Choroid plexus epithelial cell (primary cell): ENCODE measurements around the gene FMNL1.

Experiments used
- DNase-seq: peaks from one replicate; pipeline ENCODE4 v3.0.0-alpha.2; 2010; ENCODE audit warnings: low read depth
- H3K4me3 ChIP-seq: 2 replicates; pipeline ENCODE4 v1.5.1; 2011; ENCODE audit warnings: low read depth, mild to moderate bottlenecking, control low read depth, low read length, moderate library complexity
- TF ChIP-seq, protein P1 (sequence below): conservative IDR thresholded peaks from 2 replicates; pipeline ENCODE4 v1.5.1; 2011; ENCODE audit warnings: low read depth, mild to moderate bottlenecking, control low read depth, inconsistent platforms, low read length, moderate library complexity

The FMNL1 gene

GRCh38 chr17:45277216-45277849, 55.6 kb downstream of the FMNL1 start:
- TF ChIP-seq, protein P1, sequence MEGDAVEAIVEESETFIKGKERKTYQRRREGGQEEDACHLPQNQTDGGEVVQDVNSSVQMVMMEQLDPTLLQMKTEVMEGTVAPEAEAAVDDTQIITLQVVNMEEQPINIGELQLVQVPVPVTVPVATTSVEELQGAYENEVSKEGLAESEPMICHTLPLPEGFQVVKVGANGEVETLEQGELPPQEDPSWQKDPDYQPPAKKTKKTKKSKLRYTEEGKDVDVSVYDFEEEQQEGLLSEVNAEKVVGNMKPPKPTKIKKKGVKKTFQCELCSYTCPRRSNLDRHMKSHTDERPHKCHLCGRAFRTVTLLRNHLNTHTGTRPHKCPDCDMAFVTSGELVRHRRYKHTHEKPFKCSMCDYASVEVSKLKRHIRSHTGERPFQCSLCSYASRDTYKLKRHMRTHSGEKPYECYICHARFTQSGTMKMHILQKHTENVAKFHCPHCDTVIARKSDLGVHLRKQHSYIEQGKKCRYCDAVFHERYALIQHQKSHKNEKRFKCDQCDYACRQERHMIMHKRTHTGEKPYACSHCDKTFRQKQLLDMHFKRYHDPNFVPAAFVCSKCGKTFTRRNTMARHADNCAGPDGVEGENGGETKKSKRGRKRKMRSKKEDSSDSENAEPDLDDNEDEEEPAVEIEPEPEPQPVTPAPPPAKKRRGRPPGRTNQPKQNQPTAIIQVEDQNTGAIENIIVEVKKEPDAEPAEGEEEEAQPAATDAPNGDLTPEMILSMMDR: peak; percentile 91

DNA sequence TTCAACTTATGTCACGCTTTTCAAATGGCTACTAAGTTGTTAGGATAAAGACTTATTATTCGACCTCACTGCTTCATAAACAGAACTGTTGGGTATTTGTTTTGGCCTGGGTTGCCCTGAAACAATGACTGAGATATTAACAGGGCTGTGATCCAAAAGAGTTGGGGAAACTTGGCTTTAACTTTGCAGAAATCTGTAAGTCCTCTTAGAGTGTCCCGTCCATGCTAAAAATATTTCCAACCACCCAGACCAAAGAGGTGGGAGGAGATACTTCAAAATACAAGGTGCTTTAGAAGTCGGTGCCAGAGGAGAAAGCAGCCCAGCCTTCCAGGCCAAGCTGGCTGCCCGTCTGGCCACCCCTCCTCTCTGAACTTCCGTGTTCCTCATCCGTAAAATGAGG, 56.3 kb downstream of the FMNL1 start:
- no peak overlapping the region for H3K4me3 ChIP-seq
- peak; percentile 53 for DNase-seq
- TF ChIP-seq, protein P1: no peak

More at GRCh38 chr17:45277216-45277849, 55.6 kb downstream of the FMNL1 start:
- no peak overlapping the region for H3K4me3 ChIP-seq
- DNase-seq: peak; percentile 97

GRCh38 chr17:45279898-45280297, 58.2 kb downstream of the FMNL1 start:
- TF ChIP-seq, protein P1: no peak
- DNase-seq: no peak
- no peak overlapping the region for H3K4me3 ChIP-seq

DNA sequence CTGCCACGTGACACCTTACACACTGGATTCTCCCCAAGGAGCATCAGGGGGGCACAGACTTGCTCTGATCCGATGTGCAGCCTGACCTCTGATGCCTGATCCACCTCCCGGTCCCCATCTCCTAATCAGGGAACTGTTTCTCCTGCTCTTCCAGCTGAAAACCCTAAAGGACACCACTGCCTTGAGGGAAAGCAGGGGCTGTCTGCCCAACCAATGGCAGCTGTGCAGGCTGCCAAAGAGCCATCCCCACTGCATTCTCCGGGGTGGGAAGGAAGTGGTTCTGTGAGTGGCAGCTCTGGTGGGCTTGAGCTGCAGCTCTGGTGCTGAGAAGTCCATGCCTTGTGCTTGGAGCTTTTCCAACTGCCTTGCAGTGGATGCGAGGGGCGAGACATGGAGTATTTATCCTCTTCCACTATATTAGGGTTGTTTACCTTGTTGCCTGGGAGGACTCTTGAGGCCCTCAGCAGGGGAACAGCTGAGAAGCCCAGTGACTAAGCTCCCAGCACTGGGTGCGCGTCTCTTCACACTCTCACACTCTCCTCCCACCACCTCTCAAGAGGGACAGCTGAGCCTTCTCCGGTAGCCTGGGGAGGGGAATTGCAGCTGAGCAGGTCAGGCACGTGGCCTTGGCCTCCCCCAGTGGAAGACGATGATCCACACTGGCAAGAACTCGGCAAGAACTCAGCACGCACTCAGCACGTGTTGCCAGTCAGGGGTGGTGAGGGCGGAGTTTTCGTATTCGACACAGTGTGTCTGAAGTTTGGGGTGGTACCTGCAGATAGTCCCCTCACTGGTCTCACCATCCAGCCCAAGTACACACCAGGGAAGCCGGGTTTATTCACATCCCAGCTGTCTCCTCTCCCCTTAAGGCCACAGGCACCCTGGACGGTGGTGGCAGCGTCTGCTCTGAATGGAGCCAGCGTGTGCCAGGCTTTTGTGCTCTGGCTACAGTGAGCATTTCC, 61.3 kb downstream of the FMNL1 start:
- TF ChIP-seq, protein P1: no peak
- DNase-seq: peak; percentile 98
- H3K4me3 ChIP-seq: no peak overlapping the region

- no peak for DNase-seq
- H3K4me3 ChIP-seq: no peak overlapping the region
- TF ChIP-seq, protein P1: no peak
Measured at GRCh38 chr17:45283711-45284110, 62.0 kb downstream of the FMNL1 start.

DNA sequence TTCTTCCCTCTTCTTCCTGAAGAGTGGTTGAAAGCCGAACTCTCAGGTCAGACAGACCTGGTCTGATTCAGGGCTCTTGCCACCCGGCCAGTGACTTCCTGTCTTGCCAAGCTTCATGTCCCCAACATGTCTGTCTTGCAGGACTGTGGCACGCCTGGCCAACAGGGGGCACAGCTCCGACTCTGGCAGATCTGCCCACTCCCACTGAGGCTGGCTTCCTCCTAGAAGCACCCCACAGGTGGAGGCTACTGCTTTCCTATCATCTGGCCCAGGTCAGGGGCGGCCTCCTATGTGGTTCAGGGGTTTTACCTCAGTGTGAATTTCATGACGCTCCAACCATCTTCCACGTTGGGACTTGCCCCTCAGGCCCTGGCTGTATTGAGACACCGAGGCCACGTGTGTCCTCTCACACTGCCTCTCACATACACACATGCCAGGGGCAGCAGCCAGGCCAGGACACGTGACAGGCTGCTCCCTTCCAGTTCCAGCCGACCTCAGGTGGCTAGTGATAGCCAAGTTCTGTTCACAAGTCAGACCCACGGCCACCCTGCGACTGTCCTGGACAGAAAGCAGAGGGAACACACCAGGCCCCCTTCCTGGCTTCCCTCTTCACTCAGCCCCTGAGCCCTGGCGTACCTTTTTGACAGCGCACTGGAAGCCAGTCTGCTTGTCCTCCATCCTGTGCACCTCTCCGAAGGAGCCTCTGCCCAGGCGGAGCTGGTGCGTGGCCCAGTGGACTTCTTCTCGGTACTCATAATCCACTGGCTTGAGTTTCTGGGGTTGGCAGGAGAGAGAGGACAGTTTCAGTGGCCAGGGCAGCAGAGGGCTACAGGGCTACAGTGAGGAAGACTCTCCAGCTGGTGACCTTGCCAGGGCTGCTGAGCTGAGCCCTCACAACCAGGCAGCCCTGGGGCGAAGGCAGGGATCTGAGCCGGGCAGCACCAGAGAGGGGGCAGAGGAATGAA, 62.8 kb downstream of the FMNL1 start:
- TF ChIP-seq, protein P1: peak; percentile 31
- no peak overlapping the region for H3K4me3 ChIP-seq
- no peak for DNase-seq
